Thyroid gland (tissue), 4 donors: ENCODE measurements around the gene SNX14.
A peak's percentile ranks its signal among the peaks of the same experiment; 100 is the strongest.

Experiments
- CTCF ChIP-seq, 6 experiments: fragments of 200-600 bp in 3 of 6; fragments of 450-650 bp in 3 of 6; sonication (generic) in 3 of 6; IDR thresholded peaks; one replicate each; pipeline ENCODE4 v1.5.1; 2016 to 2019; ENCODE audit warnings: antibody characterized with exemption in 6 of 6, mild to moderate bottlenecking in 2 of 6, inconsistent platforms in 1 of 6, moderate library complexity in 1 of 6
- POLR2A ChIP-seq, 2 donors: fragments of 450-650 bp; IDR thresholded peaks; one replicate each; pipeline ENCODE4 v1.6.1; 2017; ENCODE audit warnings: antibody characterized with exemption in 2 of 2, mild to moderate bottlenecking in 2 of 2, moderate library complexity in 1 of 2

GRCh38 chr6:85460921-85461797 lies 132.5 kb downstream of the SNX14 start:
- no peak for TF ChIP-seq CTCF (IDR thresholded peaks at IDR 0.05)
- TF ChIP-seq POLR2A (IDR thresholded peaks at IDR 0.05), result peak in 1 of 2 donors; percentile 37
